ENCODE results near the gene CLDN19.
A peak's percentile ranks its signal among the peaks of the same experiment; 100 is the strongest.
"Not testable (repeated sequence)": the region's sequence is repeated elsewhere in the genome, so short reads cannot be mapped to it uniquely, and the experiment has no call there.

CLDN19 gene

GRCh38 chr1:42766741-42767509, 26.9 kb upstream of the CLDN19 start, which contains the start of the genes C1orf50 and P3H1:
Gene C1orf50 (plus strand): TSS chr1:42767249. CDS start chr1:42767312, 63 bp downstream.
Gene P3H1 (minus strand): TSS chr1:42767028. CDS start chr1:42766971, 57 bp downstream.
- Mint-ChIP-seq H3K4me3 (no peak within 1 kb of the TSS), H3K4me1 (peaks cover 24% of the 10 kb centered on the region), H3K36me3 (peaks cover 49% of the 10 kb centered on the region), H3K27ac (no peak within 1 kb of the TSS), H3K9me3 (no peaks in the 10 kb centered on the region)
- ATAC-seq, result peak; percentile 94
- peak; percentile 99 for DNase-seq (ENCODE audit: low spot score in 2 of 2)

- ATAC-seq (peak; percentile 59), DNase-seq (ENCODE audit: low spot score in 2 of 2) (peak in 1 of 2 donors; percentile 59)
- no peak overlapping the region for H3K27ac Mint-ChIP-seq
- H3K9me3 Mint-ChIP-seq, result no peaks in the 10 kb centered on the region
- H3K36me3 Mint-ChIP-seq, result peaks cover 52% of the 10 kb centered on the region
- H3K4me3 Mint-ChIP-seq, result no peak overlapping the region
- H3K4me1 Mint-ChIP-seq, result peaks cover 22% of the 10 kb centered on the region
Observed at GRCh38 chr1:42765832-42766740, 26.1 kb upstream of the CLDN19 start.

GRCh38 chr1:42765269-42765668, 25.2 kb upstream of the CLDN19 start:
- DNase-seq (ENCODE audit: low spot score in 2 of 2) (no peak), ATAC-seq (no peak)
- no peak overlapping the region for H3K27ac Mint-ChIP-seq
- H3K4me3 Mint-ChIP-seq, result no peak overlapping the region
- H3K9me3 Mint-ChIP-seq, result no peaks in the 10 kb centered on the region
- H3K4me1 Mint-ChIP-seq, result peaks cover 15% of the 10 kb centered on the region
- peaks cover 52% of the 10 kb centered on the region for H3K36me3 Mint-ChIP-seq

GRCh38 chr1:42762269-42762668, 22.2 kb upstream of the CLDN19 start:
- no peak overlapping the region for H3K27ac Mint-ChIP-seq
- peaks cover 61% of the 10 kb centered on the region for H3K36me3 Mint-ChIP-seq
- H3K4me3 Mint-ChIP-seq, result no peak overlapping the region
- ATAC-seq, result no peak
- no peaks in the 10 kb centered on the region for H3K9me3 Mint-ChIP-seq
- peaks cover 6% of the 10 kb centered on the region for H3K4me1 Mint-ChIP-seq
- no peak for DNase-seq (ENCODE audit: low spot score in 2 of 2)

GRCh38 chr1:42761567-42761966, 21.5 kb upstream of the CLDN19 start:
- H3K27ac Mint-ChIP-seq, result no peak overlapping the region
- DNase-seq (ENCODE audit: low spot score in 2 of 2), result no peak
- ATAC-seq, result no peak
- no peak overlapping the region for H3K4me3 Mint-ChIP-seq
- peaks cover 62% of the 10 kb centered on the region for H3K36me3 Mint-ChIP-seq
- peaks cover 11% of the 10 kb centered on the region for H3K4me1 Mint-ChIP-seq
- H3K9me3 Mint-ChIP-seq, result no peaks in the 10 kb centered on the region

- H3K27ac Mint-ChIP-seq, result no peak overlapping the region
- H3K4me1 Mint-ChIP-seq, result peaks cover 11% of the 10 kb centered on the region
- H3K36me3 Mint-ChIP-seq, result peaks cover 87% of the 10 kb centered on the region
- DNase-seq (ENCODE audit: low spot score in 2 of 2) (no peak), ATAC-seq (no peak)
- H3K4me3 Mint-ChIP-seq, result no peak overlapping the region
- no peaks in the 10 kb centered on the region for H3K9me3 Mint-ChIP-seq
Observed at GRCh38 chr1:42759114-42759513, 19.1 kb upstream of the CLDN19 start.

GRCh38 chr1:42758641-42759040, 18.6 kb upstream of the CLDN19 start:
- H3K27ac Mint-ChIP-seq, result no peak overlapping the region

GRCh38 chr1:42757892-42758275, 17.8 kb upstream of the CLDN19 start:
- DNase-seq (ENCODE audit: low spot score in 2 of 2) (no peak), ATAC-seq (no peak)
- H3K4me3 Mint-ChIP-seq, result no peak overlapping the region
- peaks cover 11% of the 10 kb centered on the region for H3K4me1 Mint-ChIP-seq
- no peak overlapping the region for H3K27ac Mint-ChIP-seq
- peaks cover 99% of the 10 kb centered on the region for H3K36me3 Mint-ChIP-seq
- no peaks in the 10 kb centered on the region for H3K9me3 Mint-ChIP-seq

More at GRCh38 chr1:42758641-42759040, 18.6 kb upstream of the CLDN19 start:
- Mint-ChIP-seq H3K36me3 (peaks cover 91% of the 10 kb centered on the region), H3K9me3 (no peaks in the 10 kb centered on the region), H3K4me3 (no peak overlapping the region), H3K4me1 (peaks cover 11% of the 10 kb centered on the region)
- no peak for DNase-seq (ENCODE audit: low spot score in 2 of 2)
- no peak for ATAC-seq

- Mint-ChIP-seq H3K27ac (peak overlapping the region; percentile 46), H3K36me3 (peaks cover 100% of the 10 kb centered on the region), H3K4me1 (peaks cover 11% of the 10 kb centered on the region), H3K9me3 (no peaks in the 10 kb centered on the region), H3K4me3 (no peak overlapping the region)
- DNase-seq (ENCODE audit: low spot score in 2 of 2) (no peak), ATAC-seq (peak; percentile 53)
Observed at GRCh38 chr1:42756956-42757891, 17.2 kb upstream of the CLDN19 start.

GRCh38 chr1:42753070-42753469, 13.0 kb upstream of the CLDN19 start:
- ATAC-seq (no peak), DNase-seq (ENCODE audit: low spot score in 2 of 2) (no peak)
- no peak overlapping the region for H3K4me3 Mint-ChIP-seq
- no peaks in the 10 kb centered on the region for H3K9me3 Mint-ChIP-seq
- H3K4me1 Mint-ChIP-seq, result peaks cover 11% of the 10 kb centered on the region
- H3K36me3 Mint-ChIP-seq, result peaks cover 92% of the 10 kb centered on the region
- H3K27ac Mint-ChIP-seq, result peak overlapping the region; percentile 1

GRCh38 chr1:42752284-42752683, 12.2 kb upstream of the CLDN19 start:
- Mint-ChIP-seq H3K36me3 (peaks cover 89% of the 10 kb centered on the region), H3K4me3 (no peak overlapping the region), H3K9me3 (no peaks in the 10 kb centered on the region), H3K27ac (peak overlapping the region; percentile 8), H3K4me1 (peaks cover 5% of the 10 kb centered on the region)
- no peak for DNase-seq (ENCODE audit: low spot score in 2 of 2)
- no peak for ATAC-seq

GRCh38 chr1:42751511-42752070, 11.6 kb upstream of the CLDN19 start:
- not testable (repeated sequence) for H3K4me1 Mint-ChIP-seq; H3K4me3 Mint-ChIP-seq; DNase-seq (ENCODE audit: low spot score in 2 of 2); ATAC-seq; H3K9me3 Mint-ChIP-seq
- Mint-ChIP-seq H3K27ac (peak overlapping the region; percentile 8), H3K36me3 (peaks cover 89% of the 10 kb centered on the region)

- Mint-ChIP-seq H3K4me3 (no peak overlapping the region), H3K9me3 (no peaks in the 10 kb centered on the region), H3K27ac (no peak overlapping the region), H3K4me1 (no peaks in the 10 kb centered on the region), H3K36me3 (peaks cover 80% of the 10 kb centered on the region)
- ATAC-seq (no peak), DNase-seq (ENCODE audit: low spot score in 2 of 2) (no peak)
Observed at GRCh38 chr1:42750041-42750440, 10.0 kb upstream of the CLDN19 start.
